PC-3 (cell line): ENCODE measurements around the gene KRTAP2-3. TPM values are rescaled to one million over a fixed set of nuclear protein-coding genes. Genes with fewer than 3 reads are reported as not detected.
"Not testable (repeated sequence)": the region's sequence is repeated elsewhere in the genome, so short reads cannot be mapped to it uniquely, and the experiment has no call there.

ENCODE experiments used
- ATAC-seq: fragments of 200-7000 bp; cut with Tn5 transposase; 2 replicates; pipeline ENCODE4 v1.9.1; 2020; ENCODE audit warnings: mild to moderate bottlenecking, moderate library complexity
- BruUV-seq: library from RNA; stranded (reverse); fragments of 400-500 nt; replicated peaks from 2 replicates; lab custom pipeline; 2021; lab: Mats Ljungman, UMichigan
- CTCF ChIA-PET: fragments of 300-600 bp; sonication (Branson Sonifier 250); formaldehyde crosslinking; loops from one replicate; lab custom pipeline; 2022; ENCODE audit warnings: antibody characterized with exemption; lab: Charles Lee
- POLR2A ChIA-PET: fragments of 300-600 bp; sonication (Branson Sonifier 250); formaldehyde crosslinking; loops from one replicate; lab custom pipeline; 2022; ENCODE audit warnings: antibody characterized with exemption; ENCODE audit not compliant: unreplicated experiment; lab: Charles Lee
- DNase-seq: peaks from one replicate; pipeline ENCODE4 v3.0.0-alpha.2; 2015
- H2AFZ ChIP-seq: fragments of 300-600 bp; sonication (generic); 2 replicates; pipeline ENCODE4 v1.6.0; 2016; ENCODE audit warnings: antibody characterized with exemption, low read length
- H3F3A ChIP-seq: fragments of 300-600 bp; sonication (generic); one replicate; pipeline ENCODE4 v1.6.0; 2017; ENCODE audit warnings: antibody characterized with exemption, low read length, control low read depth, mild to moderate bottlenecking; ENCODE audit not compliant: unreplicated experiment
- H3K27ac ChIP-seq: fragments of 300-600 bp; sonication (generic); 2 replicates; pipeline ENCODE4 v1.5.1; 2016; ENCODE audit warnings: mild to moderate bottlenecking, low read length
- H3K27me3 ChIP-seq: fragments of 300-600 bp; sonication (generic); 2 replicates; pipeline ENCODE4 v1.6.1; 2016; ENCODE audit warnings: low read length, mixed read lengths
- H3K36me3 ChIP-seq: fragments of 300-600 bp; sonication (generic); 2 replicates; pipeline ENCODE4 v1.6.1; 2016; ENCODE audit warnings: low read depth, mixed run types, low read length, mixed read lengths
- H3K4me1 ChIP-seq: fragments of 300-600 bp; sonication (generic); 2 replicates; pipeline ENCODE4 v1.5.1; 2016; ENCODE audit warnings: low read length; ENCODE audit not compliant: insufficient read depth
- H3K4me2 ChIP-seq: fragments of 300-600 bp; sonication (generic); 2 replicates; pipeline ENCODE4 v1.6.0; 2016; ENCODE audit warnings: low read length
- H3K4me3 ChIP-seq: fragments of 300-600 bp; sonication (generic); 2 replicates; pipeline ENCODE4 v1.5.1; 2016; ENCODE audit warnings: mild to moderate bottlenecking, low read length, mixed read lengths
- H3K79me2 ChIP-seq: fragments of 300-600 bp; sonication (generic); 2 replicates; pipeline ENCODE4 v1.6.1; 2017; ENCODE audit warnings: low read length, mixed read lengths
- H3K9ac ChIP-seq: fragments of 300-600 bp; sonication (generic); 2 replicates; pipeline ENCODE4 v1.6.0; 2016; ENCODE audit warnings: mild to moderate bottlenecking, low read length
- H3K9me2 ChIP-seq: fragments of 300-600 bp; sonication (generic); replicated peaks from 2 replicates; pipeline ENCODE4 v1.6.1; 2016; ENCODE audit warnings: mixed run types, low read length, mixed read lengths
- H3K9me3 ChIP-seq: fragments of 300-600 bp; sonication (generic); 2 replicates; pipeline ENCODE4 v1.6.1; 2016; ENCODE audit warnings: low read length, mixed read lengths
- H4K20me1 ChIP-seq: fragments of 300-600 bp; sonication (generic); 2 replicates; pipeline ENCODE4 v1.6.1; 2016; ENCODE audit warnings: low read length, mixed read lengths
- CTCF ChIP-seq: fragments of 300-600 bp; sonication (generic); conservative IDR thresholded peaks from 2 replicates; pipeline ENCODE4 v1.5.1; 2017; ENCODE audit warnings: antibody characterized with exemption, low read depth, mild to moderate bottlenecking, low read length
- EZH2 ChIP-seq: fragments of 300-600 bp; sonication (generic); IDR thresholded peaks from one replicate; pipeline ENCODE4 v1.6.1; 2017; ENCODE audit warnings: antibody characterized with exemption, mild to moderate bottlenecking, low read length; ENCODE audit not compliant: unreplicated experiment
- EZH2phosphoT487 ChIP-seq: fragments of 300-600 bp; sonication (generic); IDR thresholded peaks from 2 replicates; pipeline ENCODE4 v1.6.1; 2018; ENCODE audit warnings: mild to moderate bottlenecking, antibody characterized with exemption, low read length, borderline replicate concordance
- intact Hi-C: fragments of 100-400 bp; cut with micrococcal nuclease; formaldehyde crosslinking; loops from 2 replicates; pipeline ENCODE4 v1.9.0; 2023
- total RNA-seq: library from RNA; depleted of rRNA; stranded (reverse); fragments of >200 nt; gene quantifications from 2 replicates; pipeline ENCODE4 v1.2.3, GENCODE V29; 2014

Gene KRTAP2-3
- total RNA-seq, 1 experiment from 2014 or later = 10.8 TPM

GRCh38 chr17:41104386-41105038, 44.6 kb upstream of the KRTAP2-3 start:
- H3K27me3 ChIP-seq, H4K20me1 ChIP-seq, POLR2A ChIA-PET, H3K79me2 ChIP-seq, H3K9me3 ChIP-seq, H3F3A ChIP-seq, CTCF ChIA-PET, H3K36me3 ChIP-seq, H3K9ac ChIP-seq, H3K9me2 ChIP-seq, H2AFZ ChIP-seq, intact Hi-C loops, BruUV-seq: not testable (repeated sequence)
- H3K4me2 ChIP-seq = peak overlapping the region; percentile 54
- ATAC-seq = peak; percentile 87
- DNase-seq = peak; percentile 59
- H3K4me3 ChIP-seq = peak overlapping the region; percentile 36; the same call in 1 of the 2 replicates
- H3K4me1 ChIP-seq = peaks cover 31% of the 10 kb centered on the region
- H3K27ac ChIP-seq = peak overlapping the region; percentile 50

- Histone ChIP-seq H3F3A (no peaks in the 10 kb centered on the region), H3K4me3 (peak overlapping the region; percentile 36; the same call in 1 of the 2 replicates), H3K79me2 (0 out of 2 replicates have a peak, but pooled peaks cover 5% of the 10 kb centered on the region), H3K9ac (no peak overlapping the region), H3K27me3 (no peaks in the 10 kb centered on the region), H4K20me1 (no peaks in the 10 kb centered on the region), H3K9me2 (no peaks in the 10 kb centered on the region), H3K27ac (peak overlapping the region; percentile 27; the same call in 1 of the 2 replicates), H3K4me2 (peak overlapping the region; percentile 54), H3K36me3 (no peaks in the 10 kb centered on the region), H3K9me3 (no peaks in the 10 kb centered on the region), H3K4me1 (peaks cover 34% of the 10 kb centered on the region), H2AFZ (no peak overlapping the region)
- ATAC-seq (no peak), DNase-seq (peak; percentile 7)
- TF ChIP-seq CTCF (no peak), EZH2 (no peak), EZH2phosphoT487 (no peak)
- POLR2A ChIA-PET = interaction anchor here (0.5 kb wide), 1 partner anchor 47 kb away, joined by 3 read pairs; no protein-coding TSS in a partner anchor
- CTCF ChIA-PET = no interaction called here
- intact Hi-C loops = no loop called here
- TSS peak; percentile 69 for BruUV-seq
These were observed 44.0 kb upstream of the KRTAP2-3 start for GRCh38 chr17:41103896-41104295.

GRCh38 chr17:41101586-41102259, 41.8 kb upstream of the KRTAP2-3 start, which contains the start of gene KRTAP4-16:
Gene KRTAP4-16 (minus strand): TSS chr17:41102209. CDS start chr17:41102209, 0 bp downstream.
- DNase-seq (peak; percentile 49), ATAC-seq (no peak)
- no TSS peak for BruUV-seq
- 0 out of 2 replicates have a peak, but pooled peaks cover 5% of the 10 kb centered on the region for H3K79me2 ChIP-seq
- peak within 1 kb of the TSS; percentile 47; the same call in 1 of the 2 replicates for H3K4me3 ChIP-seq
- H3K4me1 ChIP-seq = peaks cover 45% of the 10 kb centered on the region
- no peak within 1 kb of the TSS for H2AFZ ChIP-seq
- no peak within 1 kb of the TSS for H3K9ac ChIP-seq
- H4K20me1 ChIP-seq = no peaks in the 10 kb centered on the region
- 0 out of 2 replicates have a peak within 1 kb of the TSS, but pooled peaks have one; percentile 9 for H3K27ac ChIP-seq
- intact Hi-C loops = no loop called here
- no peaks in the 10 kb centered on the region for H3K9me2 ChIP-seq
- no peaks in the 10 kb centered on the region for H3K36me3 ChIP-seq
- ChIA-PET CTCF (no interaction called here), POLR2A (no interaction called here)
- peak within 1 kb of the TSS; percentile 61 for H3K4me2 ChIP-seq
- TF ChIP-seq EZH2 (no peak), EZH2phosphoT487 (no peak), CTCF (no peak)
- H3K27me3 ChIP-seq = no peaks in the 10 kb centered on the region
- H3K9me3 ChIP-seq = no peaks in the 10 kb centered on the region
- H3F3A ChIP-seq = no peaks in the 10 kb centered on the region

- H3K4me3 ChIP-seq, H3K9ac ChIP-seq, H2AFZ ChIP-seq, H3K9me3 ChIP-seq, CTCF ChIA-PET, POLR2A ChIA-PET, H3F3A ChIP-seq, BruUV-seq, H3K36me3 ChIP-seq, H3K27me3 ChIP-seq, intact Hi-C loops, H4K20me1 ChIP-seq, H3K79me2 ChIP-seq, H3K9me2 ChIP-seq: not testable (repeated sequence)
- peak overlapping the region; percentile 7 for H3K4me2 ChIP-seq
- peak overlapping the region; percentile 73 for H3K27ac ChIP-seq
- peaks cover 44% of the 10 kb centered on the region for H3K4me1 ChIP-seq
- DNase-seq = peak; percentile 97
- peak; percentile 71 for ATAC-seq
These were observed 40.0 kb upstream of the KRTAP2-3 start for GRCh38 chr17:41099682-41100480.
